Daoy (cell line): ENCODE results near the gene EFCAB8. TPM values are rescaled to one million over a fixed set of nuclear protein-coding genes. Genes with fewer than 3 reads are reported as not detected.
"Not testable (repeated sequence)": the region's sequence is repeated elsewhere in the genome, so short reads cannot be mapped to it uniquely, and the experiment has no call there.

ENCODE experiments used
- DNase-seq: peaks from one replicate; pipeline ENCODE4 v3.0.0-alpha.2; 2015; ENCODE audit warnings: low read depth
- total RNA-seq: library from RNA; depleted of rRNA; stranded (reverse); fragments of >200 nt; shearing (Covaris generic); gene quantifications from 2 replicates; pipeline ENCODE4 v1.2.3, GENCODE V29; 2014

The EFCAB8 gene
- total RNA-seq, 1 experiment from 2014 or later, result 1.2 TPM

GRCh38 chr20:32839982-32840285, 18.8 kb upstream of the EFCAB8 start:
- no peak for DNase-seq

GRCh38 chr20:32841174-32841573, 17.5 kb upstream of the EFCAB8 start:
- DNase-seq, result no peak

GRCh38 chr20:32841632-32842031, 17.1 kb upstream of the EFCAB8 start:
- DNase-seq, result no peak

GRCh38 chr20:32842688-32843524, 15.8 kb upstream of the EFCAB8 start:
- no peak for DNase-seq

- no peak for DNase-seq
Observed at GRCh38 chr20:32845786-32846185, 12.9 kb upstream of the EFCAB8 start.

GRCh38 chr20:32846852-32847251, 11.9 kb upstream of the EFCAB8 start:
- DNase-seq, result no peak

- no peak for DNase-seq
Observed at GRCh38 chr20:32847964-32848363, 10.8 kb upstream of the EFCAB8 start.

GRCh38 chr20:32848846-32849245, 9.9 kb upstream of the EFCAB8 start:
- no peak for DNase-seq

- no peak for DNase-seq
Observed at GRCh38 chr20:32849577-32849976, 9.1 kb upstream of the EFCAB8 start.

- no peak for DNase-seq
Observed at GRCh38 chr20:32855387-32855786, 3.3 kb upstream of the EFCAB8 start.

- no peak for DNase-seq
Observed at GRCh38 chr20:32858189-32858588, 534 bp upstream of the EFCAB8 start.

- DNase-seq, result no peak
Observed at GRCh38 chr20:32861446-32861845, 2.7 kb downstream of the EFCAB8 start.

GRCh38 chr20:32869562-32869961, 10.8 kb downstream of the EFCAB8 start:
- no peak for DNase-seq

GRCh38 chr20:32870526-32870925, 11.8 kb downstream of the EFCAB8 start:
- DNase-seq, result not testable (repeated sequence)

- no peak for DNase-seq
Observed at GRCh38 chr20:32870985-32871384, 12.3 kb downstream of the EFCAB8 start.

- no peak for DNase-seq
Observed at GRCh38 chr20:32871627-32872160, 13.0 kb downstream of the EFCAB8 start.

- DNase-seq, result no peak
Observed at GRCh38 chr20:32872266-32872665, 13.5 kb downstream of the EFCAB8 start.

- DNase-seq, result no peak
Observed at GRCh38 chr20:32875673-32876072, 16.9 kb downstream of the EFCAB8 start.

- DNase-seq, result no peak
Observed at GRCh38 chr20:32877507-32877906, 18.8 kb downstream of the EFCAB8 start.

GRCh38 chr20:32878820-32879219, 20.1 kb downstream of the EFCAB8 start:
- no peak for DNase-seq

GRCh38 chr20:32879538-32879937, 20.8 kb downstream of the EFCAB8 start:
- no peak for DNase-seq

GRCh38 chr20:32880635-32881034, 21.9 kb downstream of the EFCAB8 start:
- DNase-seq, result no peak

GRCh38 chr20:32883081-32883480, 24.4 kb downstream of the EFCAB8 start:
- no peak for DNase-seq

- DNase-seq, result no peak
Observed at GRCh38 chr20:32885185-32885584, 26.5 kb downstream of the EFCAB8 start.
